GM12873 (cell line): ENCODE results near the gene NT5C3B.

Experiments
- CTCF ChIP-seq: IDR thresholded peaks from 2 replicates; pipeline ENCODE4 v1.5.1; 2012; ENCODE audit warnings: low read depth, mild to moderate bottlenecking, moderate library complexity, low read length, control low read depth; ENCODE audit not compliant: insufficient read depth; ENCODE audit errors: missing control alignments

NT5C3B gene

GRCh38 chr17:41835800-41836549, at the start of gene NT5C3B:
NT5C3B (minus strand) TSS chr17:41836232; CDS start chr17:41836193, 39 bp downstream.
- no peak for TF ChIP-seq CTCF

GRCh38 chr17:41885733-41886132, 49.7 kb upstream of the NT5C3B start:
- peak; percentile 33 for TF ChIP-seq CTCF

- no peak for TF ChIP-seq CTCF
Measured at GRCh38 chr17:41882756-41883155, 46.7 kb upstream of the NT5C3B start.

GRCh38 chr17:41880130-41880529, 44.1 kb upstream of the NT5C3B start:
- TF ChIP-seq CTCF, result no peak

GRCh38 chr17:41873559-41874292, 37.7 kb upstream of the NT5C3B start:
- TF ChIP-seq CTCF, result no peak

- no peak for TF ChIP-seq CTCF
Measured at GRCh38 chr17:41871789-41872188, 35.8 kb upstream of the NT5C3B start.

- no peak for TF ChIP-seq CTCF
Measured at GRCh38 chr17:41870627-41871026, 34.6 kb upstream of the NT5C3B start.
